ENCODE measurements around the gene CAST. TPM values are rescaled to one million over a fixed set of nuclear protein-coding genes. Genes with fewer than 3 reads are reported as not detected.

CAST gene
- total RNA-seq, 4 donors from 2014 or later: 98.2 to 350 (median 136) TPM

GRCh38 chr5:96699186-96699820, 37.1 kb downstream of the CAST start:
- H3K27ac ChIP-seq: no peak overlapping the region

GRCh38 chr5:96702503-96703383, 40.6 kb downstream of the CAST start:
- H3K27ac ChIP-seq: peak overlapping the region; percentile 88 to 92
- no peaks in the 10 kb centered on the region for H3K36me3 ChIP-seq
- peak; percentile 96 for DNase-seq
- no peaks in the 10 kb centered on the region for H3K27me3 ChIP-seq
- TF ChIP-seq POLR2A (IDR thresholded peaks at IDR 0.05): peak; percentile 24 to 78
- no peak for TF ChIP-seq CTCF (IDR thresholded peaks at IDR 0.05)
- H3K9me3 ChIP-seq: no peaks in the 10 kb centered on the region
- intact Hi-C loops (cut with DNase I; ENCODE audit: low total_unique reads): no loop called here
- peaks cover 0 to 3% of the 10 kb centered on the region in 2 donors for H3K4me1 ChIP-seq
- H3K4me3 ChIP-seq: peak overlapping the region; percentile 57 to 84

More at GRCh38 chr5:96699186-96699820, 37.1 kb downstream of the CAST start:
- H3K9me3 ChIP-seq: no peaks in the 10 kb centered on the region
- intact Hi-C loops (cut with DNase I; ENCODE audit: low total_unique reads): no loop called here
- H3K36me3 ChIP-seq: no peaks in the 10 kb centered on the region
- H3K4me3 ChIP-seq: no peak overlapping the region
- DNase-seq: no peak
- no peaks in the 10 kb centered on the region for H3K27me3 ChIP-seq
- peaks cover 0 to 3% of the 10 kb centered on the region in 2 donors for H3K4me1 ChIP-seq
- TF ChIP-seq CTCF (IDR thresholded peaks at IDR 0.05) (no peak), POLR2A (IDR thresholded peaks at IDR 0.05) (no peak)

GRCh38 chr5:96703384-96703920, 41.3 kb downstream of the CAST start:
- no peak for DNase-seq
- H3K36me3 ChIP-seq: no peaks in the 10 kb centered on the region
- TF ChIP-seq CTCF (IDR thresholded peaks at IDR 0.05) (no peak), POLR2A (IDR thresholded peaks at IDR 0.05) (no peak)
- no peaks in the 10 kb centered on the region for H3K9me3 ChIP-seq
- intact Hi-C loops (cut with DNase I; ENCODE audit: low total_unique reads): no loop called here
- peak overlapping the region; percentile 88 to 92 for H3K27ac ChIP-seq
- H3K27me3 ChIP-seq: no peaks in the 10 kb centered on the region
- peak overlapping the region; percentile 57 to 84 for H3K4me3 ChIP-seq
- peaks cover 0 to 3% of the 10 kb centered on the region in 2 donors for H3K4me1 ChIP-seq

- no peak for DNase-seq
- H3K9me3 ChIP-seq: no peaks in the 10 kb centered on the region
- H3K27ac ChIP-seq: peak overlapping the region; percentile 88 to 92
- no peaks in the 10 kb centered on the region for H3K36me3 ChIP-seq
- no peaks in the 10 kb centered on the region for H3K27me3 ChIP-seq
- intact Hi-C loops (cut with DNase I; ENCODE audit: low total_unique reads): no loop called here
- H3K4me3 ChIP-seq: peak overlapping the region in 1 of 2 donors; percentile 84
- H3K4me1 ChIP-seq: peaks cover 0 to 3% of the 10 kb centered on the region in 2 donors
- TF ChIP-seq CTCF (IDR thresholded peaks at IDR 0.05) (no peak), POLR2A (IDR thresholded peaks at IDR 0.05) (no peak)
These were observed 41.8 kb downstream of the CAST start for GRCh38 chr5:96703995-96704394.

Measured in uterus (tissue), 4 donors.